ENCODE measurements around the gene C1QL4. TPM values are rescaled to one million over a fixed set of nuclear protein-coding genes. Genes with fewer than 3 reads are reported as not detected.
"Not testable (repeated sequence)": the region's sequence is repeated elsewhere in the genome, so short reads cannot be mapped to it uniquely, and the experiment has no call there.

Gene C1QL4
- total RNA-seq, 1 donor from 2014 or later = not detected

- no peaks in the 10 kb centered on the region for H3K36me3 ChIP-seq
- TF ChIP-seq, protein P1, sequence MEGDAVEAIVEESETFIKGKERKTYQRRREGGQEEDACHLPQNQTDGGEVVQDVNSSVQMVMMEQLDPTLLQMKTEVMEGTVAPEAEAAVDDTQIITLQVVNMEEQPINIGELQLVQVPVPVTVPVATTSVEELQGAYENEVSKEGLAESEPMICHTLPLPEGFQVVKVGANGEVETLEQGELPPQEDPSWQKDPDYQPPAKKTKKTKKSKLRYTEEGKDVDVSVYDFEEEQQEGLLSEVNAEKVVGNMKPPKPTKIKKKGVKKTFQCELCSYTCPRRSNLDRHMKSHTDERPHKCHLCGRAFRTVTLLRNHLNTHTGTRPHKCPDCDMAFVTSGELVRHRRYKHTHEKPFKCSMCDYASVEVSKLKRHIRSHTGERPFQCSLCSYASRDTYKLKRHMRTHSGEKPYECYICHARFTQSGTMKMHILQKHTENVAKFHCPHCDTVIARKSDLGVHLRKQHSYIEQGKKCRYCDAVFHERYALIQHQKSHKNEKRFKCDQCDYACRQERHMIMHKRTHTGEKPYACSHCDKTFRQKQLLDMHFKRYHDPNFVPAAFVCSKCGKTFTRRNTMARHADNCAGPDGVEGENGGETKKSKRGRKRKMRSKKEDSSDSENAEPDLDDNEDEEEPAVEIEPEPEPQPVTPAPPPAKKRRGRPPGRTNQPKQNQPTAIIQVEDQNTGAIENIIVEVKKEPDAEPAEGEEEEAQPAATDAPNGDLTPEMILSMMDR (IDR thresholded peaks at IDR 0.05) = no peak
- no peak overlapping the region for H3K4me3 ChIP-seq
- peaks cover 23% of the 10 kb centered on the region for H3K4me1 ChIP-seq
- H3K27ac ChIP-seq = no peak overlapping the region
- peaks cover 73% of the 10 kb centered on the region for H3K27me3 ChIP-seq (ENCODE audit: low read depth)
- intact Hi-C loops (cut with DNase I) = no loop called here
- no peaks in the 10 kb centered on the region for H3K9me3 ChIP-seq
- DNase-seq (no peak), ATAC-seq (no peak)
These were observed 2.3 kb downstream of the C1QL4 start for GRCh38 chr12:49334681-49335080.

DNA sequence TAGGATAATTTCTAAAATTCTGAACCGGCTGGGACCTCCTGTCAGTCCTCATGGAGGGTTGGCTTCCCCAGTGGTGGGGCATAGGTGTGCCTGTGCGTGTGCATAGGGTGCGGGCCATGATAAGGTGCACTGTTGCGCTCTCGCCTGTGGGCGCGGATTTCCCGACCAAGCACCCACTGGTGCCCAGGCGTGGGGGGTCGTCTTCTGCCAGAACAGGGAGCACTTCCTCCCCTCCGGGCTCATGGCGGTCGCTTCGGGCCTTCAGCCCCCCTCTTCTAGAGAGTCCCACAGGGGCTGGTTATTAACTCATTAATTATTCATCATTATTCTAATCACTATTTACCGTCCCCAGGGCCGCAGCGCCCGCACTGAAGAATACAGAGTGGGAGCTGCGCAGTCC lies 2.8 kb downstream of the C1QL4 start:
- Histone ChIP-seq H3K9me3 (no peaks in the 10 kb centered on the region), H3K36me3 (no peaks in the 10 kb centered on the region), H3K27me3 (ENCODE audit: low read depth) (peaks cover 69% of the 10 kb centered on the region), H3K4me1 (peaks cover 23% of the 10 kb centered on the region), H3K27ac (no peak overlapping the region), H3K4me3 (no peak overlapping the region)
- DNase-seq (no peak), ATAC-seq (no peak)
- TF ChIP-seq, protein P1 (IDR thresholded peaks at IDR 0.05) = no peak
- intact Hi-C loops (cut with DNase I) = no loop called here

GRCh38 chr12:49333778-49334177 lies 3.2 kb downstream of the C1QL4 start:
- H3K36me3 ChIP-seq; H3K27ac ChIP-seq; H3K9me3 ChIP-seq; DNase-seq; intact Hi-C loops (cut with DNase I); H3K4me3 ChIP-seq; ATAC-seq: not testable (repeated sequence)
- H3K4me1 ChIP-seq = peaks cover 23% of the 10 kb centered on the region
- peaks cover 64% of the 10 kb centered on the region for H3K27me3 ChIP-seq (ENCODE audit: low read depth)

DNA sequence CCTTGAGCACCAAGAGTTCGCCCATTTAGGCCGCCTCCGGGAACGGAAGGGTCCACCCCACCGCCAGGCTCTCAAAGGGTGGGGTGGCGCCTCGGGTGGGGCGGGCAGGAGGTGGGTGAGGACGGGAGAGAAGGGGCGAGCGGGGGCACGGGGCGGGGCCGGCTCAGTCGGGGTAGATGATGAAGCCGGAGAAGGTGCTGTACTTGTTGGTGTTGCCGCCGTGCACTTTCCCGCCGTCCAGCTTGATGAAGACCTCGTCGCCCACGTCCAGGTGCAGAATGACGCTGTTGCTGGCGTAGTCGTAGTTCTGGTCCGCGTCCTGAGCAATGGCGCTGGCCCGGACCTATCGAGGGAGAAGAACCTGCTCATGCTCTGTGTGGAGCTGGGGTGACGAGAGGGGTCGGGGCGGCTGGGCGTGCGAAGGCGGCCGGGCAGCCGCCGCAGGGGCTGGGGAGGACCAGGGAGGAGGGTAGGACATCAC lies 4.1 kb downstream of the C1QL4 start:
- Histone ChIP-seq H3K36me3 (no peaks in the 10 kb centered on the region), H3K4me1 (peaks cover 23% of the 10 kb centered on the region), H3K9me3 (no peaks in the 10 kb centered on the region), H3K4me3 (peak overlapping the region; percentile 19), H3K27me3 (ENCODE audit: low read depth) (peaks cover 56% of the 10 kb centered on the region), H3K27ac (no peak overlapping the region)
- no peak for ATAC-seq
- no peak for DNase-seq
- TF ChIP-seq, protein P1 (IDR thresholded peaks at IDR 0.05) = no peak
- intact Hi-C loops (cut with DNase I) = no loop called here

DNA sequence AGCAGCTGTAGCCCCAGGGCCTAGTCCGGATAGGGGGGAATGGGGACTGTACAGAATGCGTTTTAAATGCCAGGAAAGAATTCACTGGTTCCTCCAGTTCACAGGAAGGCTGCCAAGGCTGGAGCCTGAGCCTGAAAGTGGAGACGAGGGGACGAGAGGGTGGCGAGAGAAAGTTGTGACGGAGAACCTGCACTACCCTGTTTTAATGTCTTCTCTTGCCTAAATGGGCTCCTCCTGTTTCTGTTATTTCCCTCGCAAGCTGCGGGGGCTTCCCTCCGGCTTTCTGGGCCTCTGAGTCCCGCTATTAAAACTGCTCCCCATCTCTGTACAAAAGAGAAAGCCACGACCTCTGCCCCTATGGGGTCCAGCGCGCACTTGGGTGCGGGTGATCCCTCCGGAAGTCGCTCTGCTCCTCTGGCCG lies 4.5 kb downstream of the C1QL4 start:
- Histone ChIP-seq H3K9me3 (no peaks in the 10 kb centered on the region), H3K4me1 (peaks cover 23% of the 10 kb centered on the region), H3K27ac (no peak overlapping the region), H3K36me3 (no peaks in the 10 kb centered on the region), H3K4me3 (no peak overlapping the region), H3K27me3 (ENCODE audit: low read depth) (peaks cover 53% of the 10 kb centered on the region)
- TF ChIP-seq, protein P1 (IDR thresholded peaks at IDR 0.05) = no peak
- intact Hi-C loops (cut with DNase I) = no loop called here
- DNase-seq (no peak), ATAC-seq (no peak)

GRCh38 chr12:49331380-49332222 lies 5.4 kb downstream of the C1QL4 start:
- H3K9me3 ChIP-seq = no peaks in the 10 kb centered on the region
- DNase-seq (peak; percentile 76), ATAC-seq (peak; percentile 87 to 89)
- peaks cover 44% of the 10 kb centered on the region for H3K27me3 ChIP-seq (ENCODE audit: low read depth)
- no peak overlapping the region for H3K4me3 ChIP-seq
- H3K4me1 ChIP-seq = peaks cover 14% of the 10 kb centered on the region
- TF ChIP-seq, protein P1 (IDR thresholded peaks at IDR 0.05) = peak; percentile 62
- H3K27ac ChIP-seq = no peak overlapping the region
- no peaks in the 10 kb centered on the region for H3K36me3 ChIP-seq
- intact Hi-C loops (cut with DNase I) = no loop called here
